ENCODE data around the gene SPAG6. TPM values are rescaled to one million over a fixed set of nuclear protein-coding genes. Genes with fewer than 3 reads are reported as not detected.

The SPAG6 gene
- total RNA-seq, 1 donor: not detected

- DNase-seq (ENCODE audit: low read depth): no peak
- TF ChIP-seq CTCF (IDR thresholded peaks at IDR 0.05; ENCODE audit: insufficient read depth, low read depth, low read length): no peak
- no peak overlapping the region for H3K4me3 ChIP-seq (ENCODE audit: low read depth, low read length)
These were observed 100.2 kb downstream of the SPAG6 start for GRCh38 chr10:22445495-22445894.

GRCh38 chr10:22447068-22447467 lies 101.8 kb downstream of the SPAG6 start:
- no peak overlapping the region for H3K4me3 ChIP-seq (ENCODE audit: low read depth, low read length)
- no peak for DNase-seq (ENCODE audit: low read depth)
- no peak for TF ChIP-seq CTCF (IDR thresholded peaks at IDR 0.05; ENCODE audit: insufficient read depth, low read depth, low read length)

GRCh38 chr10:22451346-22451745 lies 106.0 kb downstream of the SPAG6 start:
- H3K4me3 ChIP-seq (ENCODE audit: low read depth, low read length): no peak overlapping the region
- TF ChIP-seq CTCF (IDR thresholded peaks at IDR 0.05; ENCODE audit: insufficient read depth, low read depth, low read length): no peak
- DNase-seq (ENCODE audit: low read depth): no peak

GRCh38 chr10:22453320-22453719 lies 108.0 kb downstream of the SPAG6 start:
- no peak overlapping the region for H3K4me3 ChIP-seq (ENCODE audit: low read depth, low read length)
- no peak for DNase-seq (ENCODE audit: low read depth)
- TF ChIP-seq CTCF (IDR thresholded peaks at IDR 0.05; ENCODE audit: insufficient read depth, low read depth, low read length): no peak

GRCh38 chr10:22453948-22454591 lies 108.8 kb downstream of the SPAG6 start:
- H3K4me3 ChIP-seq (ENCODE audit: low read depth, low read length): no peak overlapping the region
- DNase-seq (ENCODE audit: low read depth): no peak
- no peak for TF ChIP-seq CTCF (IDR thresholded peaks at IDR 0.05; ENCODE audit: insufficient read depth, low read depth, low read length)

- H3K4me3 ChIP-seq (ENCODE audit: low read depth, low read length): no peak overlapping the region
- TF ChIP-seq CTCF (IDR thresholded peaks at IDR 0.05; ENCODE audit: insufficient read depth, low read depth, low read length): no peak
- no peak for DNase-seq (ENCODE audit: low read depth)
These were observed 109.3 kb downstream of the SPAG6 start for GRCh38 chr10:22454634-22455033.

All from fibroblast of villous mesenchyme (primary cell).